ENCODE results near the gene TMEM219.
"Not testable (repeated sequence)": the region's sequence is repeated elsewhere in the genome, so short reads cannot be mapped to it uniquely, and the experiment has no call there.

GRCh38 chr16:30017937-30018336 is 56.1 kb downstream of the TMEM219 start:
- TF ChIP-seq CTCF, POLR2A (IDR thresholded peaks at IDR 0.05): not testable (repeated sequence)
